Measurements from ENCODE around the gene LCP2. TPM values are rescaled to one million over a fixed set of nuclear protein-coding genes. Genes with fewer than 3 reads are reported as not detected.

The LCP2 gene
- total RNA-seq, 1 experiment from 2014 or later: 0.61 TPM

DNA sequence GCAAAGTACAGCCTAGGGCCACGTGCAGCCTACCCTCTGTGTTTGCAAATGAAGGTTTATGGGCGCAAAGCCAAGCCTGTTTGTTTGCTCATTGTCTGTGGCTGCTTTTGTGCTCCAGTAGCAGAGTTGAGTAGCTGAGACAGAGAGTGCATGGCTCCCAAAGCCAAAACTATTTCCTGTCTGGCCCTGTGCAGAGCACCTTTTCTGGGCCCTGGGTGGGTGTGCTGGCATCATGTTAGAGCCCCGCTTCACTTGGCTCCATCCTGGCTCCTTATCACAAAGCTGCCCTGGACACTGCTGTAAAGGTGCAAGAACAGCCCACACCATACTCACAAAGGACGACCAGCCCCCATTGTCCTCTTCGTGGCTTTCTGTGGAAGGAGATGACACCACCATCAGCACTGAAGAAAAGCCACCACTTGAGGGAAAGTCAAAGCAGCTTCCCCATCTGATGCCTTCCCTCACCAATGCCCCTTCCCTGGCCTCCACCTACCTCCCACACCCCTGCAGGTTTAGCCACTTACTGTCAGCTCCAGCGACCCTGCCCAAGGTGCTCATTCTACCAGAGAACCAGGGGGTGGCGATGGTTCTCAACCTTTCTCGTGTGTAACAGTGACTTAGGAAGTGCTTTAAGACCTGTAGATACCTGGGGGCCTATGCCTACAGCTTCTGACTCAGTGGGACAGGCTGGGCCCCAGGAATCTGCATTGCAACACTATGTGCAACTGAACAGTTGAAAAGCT lies 23.4 kb downstream of the LCP2 start:
- DNase-seq (ENCODE audit: low read depth, low spot score): peak; percentile 13
- CTCF ChIA-PET: interaction anchor here (0.7 to 3.1 kb wide), 3 partner anchors 65 to 150 kb away, joined by 3 to 10 read pairs (median 8); no protein-coding TSS in a partner anchor
- H4K20me1 ChIP-seq (ENCODE audit: insufficient read depth): no peaks in the 10 kb centered on the region

More for the DNA sequence above, 23.4 kb downstream of the LCP2 start:
- no peak overlapping the region for H2AFZ ChIP-seq (ENCODE audit: low read depth, low read length, poor library complexity, severe bottlenecking)
- RAD21 ChIA-PET (ENCODE audit: low non-redundant PET in 1 of 2, low total read pairs in 2 of 2, uncharacterized antibody in 2 of 2, unreplicated experiment in 2 of 2): no interaction called here
- POLR2A ChIA-PET: interaction anchor here (0.7 kb wide), 1 partner anchor 194 kb away, joined by 3 read pairs; no protein-coding TSS in a partner anchor
- no peaks in the 10 kb centered on the region for H3K9me3 ChIP-seq (ENCODE audit: control insufficient read depth in 1 of 2, insufficient read depth in 1 of 2, low read depth in 1 of 2, low read length in 2 of 2)
- BruUV-seq (replicated peaks): no TSS peak
- no peaks in the 10 kb centered on the region for H3K79me2 ChIP-seq (ENCODE audit: insufficient read depth, low read length)
- intact Hi-C loops (cut with micrococcal nuclease): loop anchor here (2.0 kb wide), 1 partner anchor 147 kb away; no protein-coding TSS in a partner anchor
- no peaks in the 10 kb centered on the region for H3K36me3 ChIP-seq (ENCODE audit: control insufficient read depth in 1 of 2, insufficient read depth in 2 of 2, low read length in 2 of 2)
- no peak overlapping the region for H3K4me3 ChIP-seq (replicated peaks in 1 of 2; ENCODE audit: low read depth in 1 of 2, low read length in 2 of 2)
- H3K27me3 ChIP-seq (ENCODE audit: insufficient read depth, low read length): peaks cover 16% of the 10 kb centered on the region; the same call in 1 of the 2 replicates
- H3K4me2 ChIP-seq (ENCODE audit: low read length): no peak overlapping the region
- no peak overlapping the region for H3K27ac ChIP-seq (ENCODE audit: low read depth, low read length)
- H3K4me1 ChIP-seq (ENCODE audit: control insufficient read depth in 1 of 2, insufficient read depth in 2 of 2, low read length in 2 of 2): no peaks in the 10 kb centered on the region
- H3K9me2 ChIP-seq (ENCODE audit: insufficient read depth): no peaks in the 10 kb centered on the region
- peak; percentile 54 for TF ChIP-seq RAD21 (IDR thresholded peaks at IDR 0.05; ENCODE audit: low read depth)
- no peak for TF ChIP-seq POLR2AphosphoS5 (IDR thresholded peaks at IDR 0.05; ENCODE audit: low read depth, low read length)
- TF ChIP-seq EGR1 (IDR thresholded peaks at IDR 0.05; ENCODE audit: low read depth): no peak
- no peak for TF ChIP-seq SRF (IDR thresholded peaks at IDR 0.05; ENCODE audit: low read depth)
- TF ChIP-seq, protein P1, sequence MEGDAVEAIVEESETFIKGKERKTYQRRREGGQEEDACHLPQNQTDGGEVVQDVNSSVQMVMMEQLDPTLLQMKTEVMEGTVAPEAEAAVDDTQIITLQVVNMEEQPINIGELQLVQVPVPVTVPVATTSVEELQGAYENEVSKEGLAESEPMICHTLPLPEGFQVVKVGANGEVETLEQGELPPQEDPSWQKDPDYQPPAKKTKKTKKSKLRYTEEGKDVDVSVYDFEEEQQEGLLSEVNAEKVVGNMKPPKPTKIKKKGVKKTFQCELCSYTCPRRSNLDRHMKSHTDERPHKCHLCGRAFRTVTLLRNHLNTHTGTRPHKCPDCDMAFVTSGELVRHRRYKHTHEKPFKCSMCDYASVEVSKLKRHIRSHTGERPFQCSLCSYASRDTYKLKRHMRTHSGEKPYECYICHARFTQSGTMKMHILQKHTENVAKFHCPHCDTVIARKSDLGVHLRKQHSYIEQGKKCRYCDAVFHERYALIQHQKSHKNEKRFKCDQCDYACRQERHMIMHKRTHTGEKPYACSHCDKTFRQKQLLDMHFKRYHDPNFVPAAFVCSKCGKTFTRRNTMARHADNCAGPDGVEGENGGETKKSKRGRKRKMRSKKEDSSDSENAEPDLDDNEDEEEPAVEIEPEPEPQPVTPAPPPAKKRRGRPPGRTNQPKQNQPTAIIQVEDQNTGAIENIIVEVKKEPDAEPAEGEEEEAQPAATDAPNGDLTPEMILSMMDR (IDR thresholded peaks at IDR 0.05 in 2 of 3, conservative IDR thresholded peaks at IDR 0.05 in 1 of 3; ENCODE audit: borderline replicate concordance in 1 of 3, insufficient read depth in 1 of 3, low read depth in 2 of 3, low read length in 2 of 3): peak in 2 of 3 experiments; percentile 22 to 43; a peak in 3 of 6 replicates
- ATAC-seq: peak; percentile 72; the same call in 1 of the 2 replicates
- no peak overlapping the region for H3K9ac ChIP-seq (ENCODE audit: low read length)
